Fibroblast of skin of left biceps (primary cell): ENCODE data around the gene NPDC1.

Experiments used
- DNase-seq, 2 experiments: peaks; one replicate each; pipeline ENCODE4 v3.0.0-alpha.2; 2013; ENCODE audit warnings: low read depth in 2 of 2

The NPDC1 gene

DNA sequence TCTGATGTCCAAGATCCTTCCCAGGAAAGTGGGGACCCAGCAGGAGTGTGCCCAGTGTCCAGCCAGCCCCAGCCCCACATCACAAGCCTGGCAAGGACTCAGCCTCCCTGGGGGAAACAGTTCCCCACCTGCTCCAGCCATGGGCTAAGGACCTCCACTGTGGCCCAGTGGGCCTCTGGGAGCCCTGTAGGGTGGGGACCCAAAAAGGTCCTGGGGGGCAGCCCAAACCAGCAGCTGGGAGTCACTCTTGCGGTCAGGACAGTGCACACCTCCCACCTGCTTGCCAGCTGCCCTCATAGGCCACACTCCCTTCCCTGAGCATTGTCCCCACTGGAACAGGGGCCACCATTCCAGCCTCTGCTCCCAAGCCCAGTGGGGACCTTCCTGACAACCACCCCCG is 19.6 kb downstream of the NPDC1 start:
- DNase-seq = no peak

DNA sequence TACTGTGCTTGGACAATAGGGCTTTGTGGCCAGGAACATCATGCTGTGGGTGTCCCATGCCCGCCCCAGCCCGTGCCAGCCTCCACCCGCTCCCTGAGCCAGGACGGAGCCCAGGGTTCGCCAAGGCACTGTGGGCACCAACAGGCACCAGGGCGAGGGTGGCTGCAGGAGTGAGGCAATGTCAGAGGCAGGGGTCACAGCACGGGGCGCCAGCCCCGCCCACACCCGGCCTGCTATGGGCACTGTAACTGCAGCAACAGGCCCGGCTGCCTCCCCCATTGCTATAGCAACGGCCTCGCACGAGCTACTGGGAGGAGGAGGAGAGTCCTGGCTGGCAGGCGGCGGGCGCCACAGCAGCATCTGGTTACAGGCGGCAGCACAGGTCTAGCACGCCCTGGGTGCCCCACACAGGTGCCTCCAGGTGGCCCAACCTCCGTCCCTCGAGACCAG is 20.4 kb downstream of the NPDC1 start:
- DNase-seq = no peak

DNA sequence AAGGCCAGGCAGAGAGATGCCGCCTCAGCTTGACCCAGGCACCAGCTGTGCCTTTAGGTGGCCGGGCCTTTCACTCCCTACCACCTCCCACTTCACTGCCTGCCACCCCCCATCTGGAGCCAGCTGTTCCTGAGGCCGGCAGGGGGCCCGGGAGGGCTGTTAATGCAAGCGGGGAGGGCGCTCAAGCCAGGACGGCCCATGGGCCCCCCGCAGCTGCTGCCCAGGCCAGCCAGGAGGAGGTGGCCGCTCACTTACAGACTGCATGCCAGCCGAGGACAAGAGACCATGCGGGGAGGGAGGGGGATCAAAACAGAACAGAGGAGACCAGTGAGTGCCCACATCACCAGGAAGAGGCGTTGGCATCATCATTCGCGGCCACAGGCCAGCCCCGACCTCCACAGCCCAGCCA is 22.4 kb downstream of the NPDC1 start:
- no peak for DNase-seq

DNA sequence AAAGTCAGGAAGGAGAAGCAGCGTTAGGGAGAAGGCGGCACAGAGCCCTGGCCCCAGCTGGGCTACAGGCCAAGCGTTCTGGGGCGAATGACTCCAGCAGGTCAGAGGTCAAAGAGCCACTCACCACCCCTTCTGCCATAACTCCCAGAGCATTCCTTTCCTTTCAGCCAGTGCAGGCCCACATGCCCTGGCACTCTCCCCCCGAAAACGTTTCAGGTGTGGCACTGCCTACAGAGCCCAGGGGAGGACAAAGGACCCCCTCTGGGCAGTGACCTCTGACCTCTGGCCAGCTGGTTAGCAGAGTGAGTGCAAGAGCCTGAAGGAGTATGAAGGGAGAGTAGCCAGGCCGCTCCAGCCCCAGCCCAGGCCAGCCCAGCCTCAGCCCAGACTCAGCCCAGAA is 22.8 kb downstream of the NPDC1 start:
- DNase-seq = no peak

DNA sequence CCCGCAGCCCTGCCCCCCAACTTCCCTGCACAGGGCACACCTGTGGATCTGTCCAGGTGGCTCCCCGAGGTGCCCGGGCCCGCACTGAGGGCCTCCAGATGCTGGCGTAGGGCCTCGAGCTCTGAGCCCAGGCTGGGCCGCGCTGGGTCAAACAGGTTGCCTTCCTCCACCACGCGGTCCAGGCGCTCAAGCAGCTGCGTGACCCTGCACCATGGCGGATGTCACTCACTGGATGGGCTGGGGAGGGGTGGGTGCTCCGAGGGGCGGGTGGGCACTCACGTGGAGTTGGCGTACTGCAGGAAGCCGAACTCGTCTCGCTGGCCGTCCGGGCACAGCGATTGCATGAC is 23.3 kb downstream of the NPDC1 start:
- DNase-seq = no peak

DNA sequence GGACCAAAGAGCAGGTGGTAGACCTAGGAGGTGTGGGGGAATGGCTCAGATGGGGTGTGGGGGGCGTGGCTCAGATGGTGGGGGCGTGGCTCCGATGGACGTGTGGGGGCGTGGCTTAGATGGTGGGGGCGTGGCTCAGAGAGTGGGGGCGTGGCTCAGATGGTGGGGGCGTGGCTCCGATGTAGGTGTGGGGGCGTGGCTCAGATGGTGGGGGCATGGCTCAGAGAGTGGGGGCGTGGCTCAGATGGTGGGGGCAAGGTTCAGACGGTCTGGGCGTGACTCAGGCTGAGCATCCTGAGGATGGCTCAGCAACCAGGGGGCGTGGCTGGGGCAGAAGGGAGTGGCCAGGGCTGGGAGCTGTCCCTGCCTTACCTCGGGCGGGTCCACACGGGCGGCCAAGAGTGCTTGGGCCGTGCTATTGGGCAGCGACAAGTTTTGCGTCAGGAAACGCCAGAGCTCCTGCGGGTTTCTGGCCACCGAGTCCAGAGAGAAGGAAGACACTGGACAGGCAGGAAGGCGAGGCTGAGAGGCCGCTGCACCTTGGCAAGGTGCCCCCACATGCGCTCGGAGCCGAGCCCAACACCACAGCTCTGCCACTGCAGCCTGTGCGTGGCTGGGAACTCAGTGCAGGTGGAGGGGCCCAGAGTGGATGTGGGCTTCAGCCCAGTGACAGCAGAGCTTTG is 23.9 kb downstream of the NPDC1 start:
- DNase-seq = no peak

DNA sequence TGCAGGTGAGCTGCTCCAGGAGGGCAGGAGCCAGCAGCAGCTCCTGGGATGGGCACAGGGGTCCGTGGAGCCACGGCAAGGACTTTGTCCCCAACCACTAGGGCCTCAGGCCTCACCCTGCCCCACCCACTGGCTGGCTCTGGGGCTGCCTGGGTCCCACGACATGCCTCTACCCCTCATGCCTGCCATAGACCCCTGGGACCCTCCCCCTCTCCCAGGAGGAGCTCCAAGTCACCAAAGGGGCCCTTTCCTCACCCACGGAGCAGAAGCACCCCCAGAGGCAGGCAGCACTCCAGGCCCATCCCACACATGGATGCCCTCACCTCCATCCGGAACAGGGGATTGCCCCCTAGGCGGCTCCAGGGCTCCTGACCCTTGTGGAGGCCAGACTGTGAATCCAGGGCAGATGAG is 24.4 kb downstream of the NPDC1 start:
- DNase-seq = no peak

DNA sequence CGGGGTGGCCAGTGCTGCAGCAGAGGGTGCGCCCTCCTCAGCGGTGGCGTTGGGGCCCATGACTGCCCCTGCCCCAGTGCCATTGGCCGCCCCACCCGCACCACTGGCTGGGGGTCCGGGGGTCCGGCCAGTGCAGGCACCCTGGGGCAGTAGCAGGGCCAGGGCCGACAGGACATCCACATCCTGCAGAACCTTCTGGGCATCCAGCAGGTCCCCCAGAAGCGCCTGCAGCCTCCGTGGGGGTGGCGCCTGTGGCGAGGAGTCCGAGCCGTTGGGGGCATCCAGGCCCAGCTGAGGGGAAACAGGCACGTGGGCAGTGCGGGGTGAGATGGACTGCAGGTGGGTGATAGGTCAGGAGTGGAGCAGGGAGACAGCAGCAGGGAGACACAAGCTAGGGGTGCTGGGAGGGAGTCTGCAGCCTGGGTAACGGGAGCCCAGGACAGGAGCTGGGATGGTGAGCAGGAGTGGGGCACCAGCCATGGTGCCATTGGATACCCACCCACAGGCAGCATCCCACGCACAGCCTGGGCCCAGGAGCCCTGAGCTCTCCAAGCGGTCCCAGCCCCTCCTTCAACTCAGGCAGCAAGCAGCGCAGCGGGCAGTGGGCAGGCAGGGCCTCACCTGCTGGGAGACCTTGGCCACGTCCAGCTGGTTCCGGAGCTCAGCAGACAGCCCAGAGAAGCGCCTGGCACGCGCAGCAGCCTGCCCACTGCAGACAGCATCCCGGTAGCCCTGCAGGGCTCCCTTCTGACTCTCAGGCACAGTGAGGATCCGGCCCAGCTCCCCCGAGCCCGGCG is 25.0 kb downstream of the NPDC1 start:
- DNase-seq = no peak

DNA sequence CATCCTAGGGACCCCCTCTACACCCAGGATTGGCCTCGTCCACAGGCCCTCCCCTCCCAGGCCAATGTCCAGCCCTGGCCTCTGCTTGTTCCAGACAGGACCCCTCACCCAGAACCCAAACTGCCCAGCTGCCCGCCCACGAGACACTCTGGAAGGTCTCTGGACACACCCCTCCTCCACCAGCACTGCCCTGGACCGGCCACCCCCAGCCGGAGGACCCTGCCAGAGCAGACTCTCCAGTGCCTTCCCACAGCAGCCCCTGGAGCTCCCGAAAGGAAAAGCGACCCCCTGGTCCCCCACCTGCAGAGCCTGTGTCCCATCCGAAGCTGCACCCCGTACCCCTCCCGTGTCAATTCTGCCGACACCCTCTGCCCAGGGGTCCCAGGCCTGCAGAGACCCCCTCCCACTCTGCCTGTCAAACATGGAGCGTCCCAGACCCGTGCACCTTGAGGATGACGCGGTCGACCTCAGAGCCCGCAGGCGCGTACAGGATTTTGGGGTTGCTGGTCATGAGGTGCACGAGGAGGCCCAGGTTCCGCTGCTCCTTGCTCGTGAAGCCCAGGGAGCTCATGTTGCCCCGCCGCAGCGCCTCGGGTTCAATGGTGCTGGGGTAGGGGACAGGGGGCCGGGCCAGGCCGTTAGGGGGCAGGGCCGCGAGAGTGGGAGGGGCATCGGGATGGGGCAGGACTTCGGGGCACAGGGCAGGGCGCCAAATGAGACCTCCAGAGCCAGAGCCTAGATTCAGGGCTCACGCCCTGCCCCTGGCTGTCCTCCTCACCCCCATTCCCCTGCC is 25.9 kb downstream of the NPDC1 start:
- DNase-seq = no peak

DNA sequence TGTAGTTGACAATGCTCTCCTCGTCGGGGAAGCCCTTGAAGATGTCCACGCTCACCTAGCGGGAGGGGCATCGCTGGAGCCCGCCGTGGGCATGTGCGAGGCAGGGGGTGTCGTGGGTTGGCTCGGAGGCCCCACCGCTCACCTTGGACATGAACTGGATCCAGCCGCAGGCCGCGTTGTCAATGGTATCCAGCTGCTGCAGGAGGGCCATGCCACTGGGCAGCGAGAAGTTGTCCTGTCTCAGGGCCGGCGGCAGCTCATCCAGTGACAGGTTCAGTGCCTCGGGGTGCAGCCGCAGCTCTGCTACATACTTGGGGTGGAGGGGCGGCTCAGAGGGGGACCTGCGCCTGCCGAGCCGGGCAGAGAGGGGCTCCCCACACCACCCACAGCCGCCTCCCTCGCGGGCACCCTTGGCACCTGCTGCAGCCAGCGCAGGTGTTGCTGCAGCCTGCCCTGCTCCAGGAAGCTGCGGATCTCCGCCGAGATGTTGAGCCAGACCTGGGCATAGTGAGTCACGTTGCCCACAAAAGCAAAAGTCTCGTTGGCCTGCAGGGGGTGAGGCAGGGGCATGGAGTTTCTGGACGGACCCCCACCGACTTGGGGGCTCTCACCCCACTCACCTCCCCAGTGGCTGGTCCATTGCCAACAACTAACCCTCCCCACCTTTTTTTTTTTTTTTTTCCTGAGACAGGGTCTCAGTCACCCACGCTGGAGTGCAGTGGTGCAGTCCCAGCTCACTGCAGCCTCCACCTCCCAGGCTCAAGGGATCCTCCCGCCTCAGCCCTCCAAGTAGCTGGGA is 27.0 kb downstream of the NPDC1 start:
- DNase-seq = no peak

DNA sequence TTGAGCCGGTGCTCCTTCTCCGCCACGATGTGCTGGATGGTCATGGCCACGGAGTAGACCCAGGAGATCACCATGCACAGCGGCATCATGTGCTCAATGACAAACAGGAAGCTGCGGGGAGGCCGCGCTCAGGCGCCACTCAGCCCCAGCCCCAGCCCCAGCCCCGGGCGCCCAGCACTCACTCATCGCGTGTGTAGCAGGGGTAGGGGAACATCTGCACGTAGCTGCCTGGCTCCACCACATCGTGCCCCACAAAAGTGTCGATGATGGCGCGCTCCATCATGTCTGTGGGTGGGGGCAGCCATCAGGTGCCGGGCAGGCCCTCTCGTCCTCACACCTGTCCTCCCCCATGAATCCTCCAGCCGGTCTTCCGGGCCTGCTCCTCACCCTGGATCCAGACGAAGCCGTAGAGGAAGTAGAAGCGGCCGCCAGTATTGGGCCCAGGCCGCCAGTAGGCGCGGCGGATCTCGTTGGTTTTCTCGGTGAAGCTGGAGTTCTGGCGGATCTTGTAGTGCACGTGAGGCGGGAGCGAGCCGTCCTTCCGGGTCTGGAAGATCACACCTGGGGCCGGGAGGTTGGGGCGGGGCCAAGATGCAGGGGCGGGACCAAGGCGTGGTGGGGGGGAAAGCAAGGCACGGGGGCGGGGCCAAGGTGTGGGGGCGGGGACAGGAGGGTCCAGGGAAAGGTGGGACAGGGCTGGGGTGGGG is 28.0 kb downstream of the NPDC1 start:
- DNase-seq = no peak

DNA sequence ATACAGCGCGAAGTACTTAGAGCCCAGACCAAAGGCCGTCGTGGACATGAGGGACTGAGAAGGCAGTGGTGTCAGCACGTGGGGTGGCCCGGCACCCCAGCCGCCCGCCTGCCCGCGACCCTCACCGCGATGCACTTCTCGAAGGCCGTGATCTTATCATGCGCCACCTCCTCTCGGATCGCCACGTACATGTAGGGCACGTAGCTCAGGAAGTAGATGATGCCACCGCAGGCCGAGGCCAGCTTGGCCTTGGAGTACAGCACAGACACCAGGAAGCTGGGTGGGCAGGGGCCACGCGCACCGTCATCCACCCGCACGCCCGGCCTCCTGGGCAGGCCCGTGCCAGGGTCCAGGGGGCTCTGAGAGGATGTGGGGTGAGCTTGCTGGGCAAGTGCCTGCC is 28.9 kb downstream of the NPDC1 start:
- DNase-seq = no peak

DNA sequence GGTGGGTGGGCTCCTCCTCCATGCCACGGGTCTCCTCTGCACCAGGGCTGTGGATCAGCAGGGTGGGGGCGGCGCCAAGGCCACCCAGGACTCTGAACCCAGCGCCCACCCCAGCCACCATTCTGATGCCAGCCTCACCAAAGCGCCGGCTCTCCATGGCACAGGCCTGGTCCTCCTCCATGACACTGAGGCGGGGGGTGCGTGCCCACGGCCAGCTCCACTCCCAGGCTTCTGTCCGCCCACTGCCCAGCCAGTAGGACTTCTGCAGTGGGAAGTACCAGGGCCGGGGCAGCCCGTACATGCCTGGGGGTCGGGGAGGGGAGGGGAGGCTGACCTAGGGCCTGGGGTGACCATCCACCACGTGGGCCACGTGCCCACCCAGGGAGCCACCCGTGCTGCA is 29.5 kb downstream of the NPDC1 start:
- no peak for DNase-seq

DNA sequence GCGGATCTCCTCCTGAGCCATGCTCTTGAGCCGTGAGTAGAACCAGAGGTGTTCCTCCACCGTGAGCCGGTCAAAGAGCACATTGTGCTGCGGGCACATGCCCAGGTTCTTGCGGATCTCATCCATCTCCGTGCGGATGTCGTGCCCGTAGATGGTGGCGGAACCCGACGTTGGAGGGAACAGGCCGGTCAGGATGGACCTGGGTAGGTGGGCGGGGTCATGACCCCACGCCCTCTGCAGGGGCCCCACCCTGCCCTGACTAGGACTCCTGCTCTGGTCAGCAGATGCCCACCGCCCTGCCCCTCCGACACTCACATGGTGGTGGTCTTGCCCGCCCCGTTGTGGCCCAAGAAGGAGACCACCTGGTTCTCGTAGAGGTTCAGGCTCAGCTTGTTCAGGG is 30.0 kb downstream of the NPDC1 start:
- DNase-seq = no peak

DNA sequence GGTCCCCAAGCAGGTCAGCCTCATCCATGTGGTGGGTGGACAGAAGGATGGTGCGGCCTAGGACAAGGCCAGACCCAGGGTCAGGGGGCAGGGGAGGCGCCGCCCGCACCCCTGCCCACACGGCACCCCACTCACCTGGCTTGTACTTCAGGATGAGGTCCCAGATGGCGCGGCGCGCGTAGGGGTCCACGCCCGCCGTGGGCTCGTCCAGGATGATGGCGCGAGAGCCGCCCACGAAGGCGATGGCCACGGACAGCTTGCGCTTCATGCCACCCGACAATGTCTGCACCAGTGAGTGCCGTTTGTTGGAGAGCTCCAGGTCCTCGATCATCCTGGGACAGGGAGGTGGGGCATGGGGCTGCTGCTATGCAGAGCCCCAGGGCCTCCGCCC is 30.4 kb downstream of the NPDC1 start:
- no peak for DNase-seq

DNA sequence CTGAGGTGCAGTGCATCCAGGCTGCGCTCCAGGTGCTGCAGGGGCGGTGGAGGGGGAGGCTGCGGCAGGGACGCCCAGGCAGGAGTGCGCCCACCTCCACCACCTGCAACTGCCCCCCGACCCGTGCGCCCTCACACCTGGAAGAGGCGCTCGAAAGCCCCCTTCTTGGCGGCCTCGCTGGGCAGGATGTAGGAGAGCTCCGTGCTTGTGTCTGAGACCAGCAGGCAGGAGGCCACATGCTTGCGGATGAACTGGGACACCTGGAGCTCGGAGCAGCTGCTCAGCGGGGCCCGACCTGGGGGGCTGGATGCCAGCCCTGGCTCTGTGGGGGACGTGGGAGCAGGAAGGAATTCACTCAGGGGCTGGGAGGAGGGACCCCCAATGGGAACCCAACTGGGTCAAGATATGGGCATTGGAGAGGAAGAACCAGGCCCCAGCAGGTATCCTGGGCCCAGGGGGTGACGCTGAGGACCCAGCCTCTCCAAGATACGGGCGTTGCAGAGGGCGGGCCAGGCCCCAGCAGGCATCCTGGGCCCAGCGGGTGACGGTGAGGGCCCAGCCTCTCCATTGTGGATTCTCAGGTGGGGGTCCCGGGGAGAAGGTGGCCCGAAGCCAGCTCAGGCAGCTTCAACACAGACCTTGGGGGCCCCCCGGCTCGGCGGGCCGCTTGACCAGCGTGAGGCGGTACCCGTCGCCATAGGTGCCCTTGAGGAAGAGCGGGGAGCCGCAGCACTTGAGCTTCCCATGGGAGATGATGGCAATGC is 31.0 kb downstream of the NPDC1 start:
- no peak for DNase-seq

DNA sequence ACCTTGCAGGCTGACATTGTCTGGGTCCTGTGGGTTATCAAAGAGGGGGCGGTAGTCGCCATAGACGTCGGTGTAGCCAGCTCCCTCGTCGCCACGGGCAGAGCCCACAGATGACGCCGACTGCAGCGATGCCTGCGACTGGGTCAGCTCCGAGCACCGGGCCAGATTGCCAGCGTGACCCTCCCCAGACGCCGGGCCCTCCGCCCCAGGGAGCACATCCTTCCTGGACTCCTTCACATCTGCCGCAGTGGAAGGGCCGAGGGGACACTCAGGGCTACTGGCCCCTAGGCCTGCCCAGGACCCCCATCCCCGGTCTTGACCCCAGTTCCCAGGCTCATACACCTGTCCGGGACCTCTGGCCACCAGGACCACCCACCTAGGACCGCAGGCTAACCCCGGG is 31.8 kb downstream of the NPDC1 start:
- no peak for DNase-seq

DNA sequence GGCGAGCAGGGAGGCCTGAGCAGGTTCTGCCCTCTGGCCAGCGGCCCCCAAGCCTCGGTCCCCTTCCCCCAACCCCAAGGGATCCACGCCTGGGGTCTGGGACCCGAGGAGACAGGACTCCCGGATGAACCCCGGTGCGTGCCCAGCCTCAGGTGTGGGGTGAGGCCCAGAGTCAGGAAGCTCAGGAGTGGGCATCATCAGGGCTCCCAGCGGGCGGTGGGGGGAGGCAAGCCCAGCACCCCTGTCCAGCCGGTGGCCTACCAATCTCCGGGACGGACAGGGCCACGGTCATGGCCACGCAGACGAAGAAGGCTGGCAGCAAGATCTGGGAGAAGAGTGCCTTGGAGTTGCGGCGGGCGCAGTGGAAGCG is 32.4 kb downstream of the NPDC1 start:
- no peak for DNase-seq

DNA sequence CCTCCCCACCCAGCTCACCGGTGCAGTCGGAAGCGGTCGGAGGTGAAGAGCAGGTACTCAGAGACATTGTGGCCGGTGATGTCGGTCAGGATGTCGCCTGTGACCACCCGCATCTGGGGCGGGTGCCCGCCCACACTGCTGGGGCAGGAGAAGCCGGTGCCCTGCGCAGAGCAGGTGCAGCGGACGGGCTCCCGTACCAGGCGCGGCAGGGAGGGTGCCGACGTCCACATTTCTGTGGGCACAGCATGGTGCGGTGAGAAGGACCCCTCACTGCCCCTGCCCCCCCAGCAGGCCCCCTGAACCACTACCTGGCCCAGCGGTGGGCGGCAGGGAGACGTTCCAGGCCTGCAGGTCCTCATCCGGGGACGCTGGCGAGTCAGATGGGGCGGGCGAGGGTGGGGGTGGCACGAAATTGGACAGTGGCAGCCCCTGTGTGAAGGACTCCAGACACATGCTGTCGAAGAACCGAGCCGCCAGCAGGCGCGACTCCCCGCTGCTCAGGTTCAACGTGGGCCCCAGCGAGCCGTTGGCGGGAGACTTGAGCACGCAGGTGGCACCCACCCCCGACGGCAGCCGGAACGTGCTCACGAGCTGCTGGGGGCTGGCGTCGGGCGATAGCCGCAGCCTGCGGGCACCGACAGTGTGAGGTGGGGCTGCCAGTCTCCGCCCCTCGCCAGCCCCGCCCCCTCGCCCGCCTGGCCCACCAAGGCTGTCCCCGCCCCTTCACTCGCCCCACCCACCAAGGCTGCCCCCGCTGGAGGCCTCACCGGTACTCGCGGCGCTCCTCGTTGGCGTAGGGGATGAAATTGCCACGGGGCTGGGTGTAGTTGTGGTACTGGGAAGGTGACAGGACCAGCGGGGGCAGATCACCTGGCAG is 33.0 kb downstream of the NPDC1 start:
- DNase-seq = no peak
